ENCODE results near the gene CLBA1.

- TF ChIP-seq POLR2AphosphoS5 (IDR thresholded peaks at IDR 0.05; ENCODE audit: low read depth, low read length) (no peak), TAF1 (IDR thresholded peaks at IDR 0.05; ENCODE audit: borderline replicate concordance, low read depth, low read length) (no peak), POLR2A (IDR thresholded peaks at IDR 0.05; ENCODE audit: low read depth, low read length) (no peak)
Measured at GRCh38 chr14:104953896-104954656, 31.5 kb upstream of the CLBA1 start.
